ENCODE data around the gene FBXL2. TPM values are rescaled to one million over a fixed set of nuclear protein-coding genes. Genes with fewer than 3 reads are reported as not detected.
"Not testable (repeated sequence)": the region's sequence is repeated elsewhere in the genome, so short reads cannot be mapped to it uniquely, and the experiment has no call there.

Gene FBXL2
- total and polyA plus RNA-seq, 11 donors, result 0.91 to 5.8 (median 1.8) TPM

- Histone ChIP-seq H3K4me1 (no peaks in the 10 kb centered on the region), H3K4me3 (no peak overlapping the region), H3K27me3 (no peaks in the 10 kb centered on the region), H3K27ac (no peak overlapping the region), H3K36me3 (peaks cover 0 to 100% (median 98%) of the 10 kb centered on the region in 9 donors), H3K9me3 (no peaks in the 10 kb centered on the region)
- no peak for TF ChIP-seq POLR2A (IDR thresholded peaks at IDR 0.05)
- TF ChIP-seq CTCF (IDR thresholded peaks at IDR 0.05), result no peak
- intact Hi-C loops (cut with DNase I), result no loop called here
- WGBS, 4 donors, result 84 to 95% (median 89%) methylated on average over 2 of the region's 2 CpGs
- ATAC-seq (no peak), DNase-seq (no peak)
These were observed 124.5 kb downstream of the FBXL2 start for GRCh38 chr3:33401781-33402180.

GRCh38 chr3:33402936-33403335, 125.7 kb downstream of the FBXL2 start:
- no peak for DNase-seq
- Histone ChIP-seq H3K4me1 (no peaks in the 10 kb centered on the region), H3K9me3 (no peaks in the 10 kb centered on the region), H3K4me3 (no peak overlapping the region), H3K36me3 (peaks cover 0 to 100% (median 98%) of the 10 kb centered on the region in 9 donors), H3K27ac (no peak overlapping the region), H3K27me3 (no peaks in the 10 kb centered on the region)
- TF ChIP-seq CTCF (IDR thresholded peaks at IDR 0.05), result no peak
- no peak for TF ChIP-seq POLR2A (IDR thresholded peaks at IDR 0.05)
- no peak for ATAC-seq
- intact Hi-C loops (cut with DNase I), result no loop called here
- WGBS, 4 donors, result 93 to 96% (median 94%) methylated on average over 3 of the region's 3 CpGs

- 92 to 96% (median 94%) methylated on average over 6 of the region's 6 CpGs for WGBS, 4 donors
- H3K36me3 ChIP-seq, result peaks cover 3 to 100% (median 98%) of the 10 kb centered on the region in 9 donors
- no peak for TF ChIP-seq POLR2A (IDR thresholded peaks at IDR 0.05)
- no peak for TF ChIP-seq CTCF (IDR thresholded peaks at IDR 0.05)
- no peak for ATAC-seq
- no peaks in the 10 kb centered on the region for H3K27me3 ChIP-seq
- no peak for DNase-seq
- H3K27ac ChIP-seq, result no peak overlapping the region
- no peaks in the 10 kb centered on the region for H3K9me3 ChIP-seq
- no peaks in the 10 kb centered on the region for H3K4me1 ChIP-seq
- intact Hi-C loops (cut with DNase I), result no loop called here
- no peak overlapping the region for H3K4me3 ChIP-seq
These were observed 126.5 kb downstream of the FBXL2 start for GRCh38 chr3:33403756-33404155.

- not testable (repeated sequence) for H3K27me3 ChIP-seq
These were observed 133.6 kb downstream of the FBXL2 start for GRCh38 chr3:33410816-33411215.

GRCh38 chr3:33417066-33417673, 139.9 kb downstream of the FBXL2 start:
- Histone ChIP-seq H3K36me3 (peaks cover 0 to 89% (median 71%) of the 10 kb centered on the region in 9 donors), H3K27ac (no peak overlapping the region), H3K4me3 (no peak overlapping the region), H3K27me3 (no peaks in the 10 kb centered on the region), H3K4me1 (peaks cover 0 to 15% (median 0%) of the 10 kb centered on the region in 12 donors), H3K9me3 (no peaks in the 10 kb centered on the region)
- TF ChIP-seq CTCF (IDR thresholded peaks at IDR 0.05) (no peak), POLR2A (IDR thresholded peaks at IDR 0.05) (no peak)
- 88 to 93% (median 89%) methylated on average over 3 of the region's 3 CpGs for WGBS, 4 donors
- intact Hi-C loops (cut with DNase I), result no loop called here
- ATAC-seq, result no peak
- no peak for DNase-seq

More at GRCh38 chr3:33410816-33411215, 133.6 kb downstream of the FBXL2 start:
- intact Hi-C loops (cut with DNase I); DNase-seq; H3K4me3 ChIP-seq; ATAC-seq; H3K9me3 ChIP-seq; H3K4me1 ChIP-seq; H3K27ac ChIP-seq: not testable (repeated sequence)
- 87 to 98% (median 94%) methylated on average over 3 of the region's 3 CpGs for WGBS, 4 donors
- peaks cover 7 to 98% (median 82%) of the 10 kb centered on the region in 9 donors for H3K36me3 ChIP-seq
